Natural killer cell treated with Interleukin-12 subunit alpha and Interleukin-12 subunit beta and Interleukin-15 and Interleukin-18, amount 100 ng/mL, for 72 hours (primary cell): ENCODE results near the gene ACADSB. TPM values are rescaled to one million over a fixed set of nuclear protein-coding genes. Genes with fewer than 3 reads are reported as not detected.
A peak's percentile ranks its signal among the peaks of the same experiment; 100 is the strongest.

Experiments
- ATAC-seq, 2 donors: fragments of 150-1000 bp; cut with Tn5 transposase in 1 of 2; sonication (Bioruptor Pico), chemical (Tn5 transposase) in 1 of 2; 2 replicates each; pipeline ENCODE4 v1.10.0; 2021
- DNase-seq: peaks from one replicate; pipeline ENCODE4 v3.0.0; 2022; ENCODE audit warnings: low spot score
- H3K27ac Mint-ChIP-seq, 2 donors: 1 replicate in 1 of 2; 2 replicates in 1 of 2; pipeline ENCODE4 v1.8.0; 2022; ENCODE audit warnings: mixed read lengths in 2 of 2, mild to moderate bottlenecking in 1 of 2, moderate library complexity in 1 of 2
- H3K27me3 Mint-ChIP-seq, 2 donors: 1 replicate in 1 of 2; 2 replicates in 1 of 2; pipeline ENCODE4 v1.8.0; 2022; ENCODE audit warnings: mixed read lengths in 2 of 2
- H3K36me3 Mint-ChIP-seq: one replicate; pipeline ENCODE4 v1.8.0; 2022; ENCODE audit warnings: mixed read lengths
- H3K4me1 Mint-ChIP-seq, 2 donors: 1 replicate in 1 of 2; 2 replicates in 1 of 2; pipeline ENCODE4 v1.8.0; 2022; ENCODE audit warnings: low read depth in 2 of 2, mixed read lengths in 2 of 2, mild to moderate bottlenecking in 1 of 2
- H3K4me3 Mint-ChIP-seq: one replicate; pipeline ENCODE4 v1.8.0; 2022; ENCODE audit warnings: mixed read lengths
- H3K9me3 Mint-ChIP-seq: 2 replicates; pipeline ENCODE4 v1.8.0; 2022; ENCODE audit warnings: mixed read lengths
- total RNA-seq, 2 donors: library from RNA; stranded (reverse); gene quantifications; one replicate each; pipeline ENCODE4 v1.2.3, GENCODE V29; 2022

Gene ACADSB
- total RNA-seq, 2 donors from 2014 or later, result 15.0 to 24.0 TPM

DNA sequence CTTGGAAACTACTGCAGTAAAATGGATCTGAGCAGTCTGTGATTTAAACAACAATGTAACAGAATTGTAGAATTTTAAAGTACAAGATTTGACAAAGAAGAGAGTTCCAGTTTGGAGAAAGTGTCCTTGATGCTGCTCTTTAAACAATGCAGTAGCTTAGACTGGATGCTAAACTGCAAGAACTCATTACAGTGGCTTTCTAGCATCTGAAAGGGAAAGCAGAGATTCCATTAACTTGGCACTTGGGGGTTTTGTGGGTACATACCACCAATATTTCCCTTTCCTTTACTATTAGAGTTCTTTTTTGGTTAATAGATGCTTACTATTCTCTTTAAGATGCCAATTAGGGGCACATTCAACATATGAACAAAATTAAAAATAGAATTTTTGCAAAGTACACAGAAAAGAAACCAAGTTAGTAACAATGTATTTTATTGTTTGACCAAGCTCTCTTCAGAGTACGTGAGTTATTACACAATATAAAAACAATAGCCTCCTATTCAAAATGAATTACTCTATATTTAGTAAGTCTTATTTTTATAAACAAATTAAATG is 16.7 kb upstream of the ACADSB start:
- DNase-seq, result no peak
- Mint-ChIP-seq H3K9me3 (no peaks in the 10 kb centered on the region), H3K27ac (no peak overlapping the region), H3K4me3 (no peak overlapping the region), H3K36me3 (peaks cover 12% of the 10 kb centered on the region), H3K27me3 (no peaks in the 10 kb centered on the region), H3K4me1 (peaks cover 0 to 2% of the 10 kb centered on the region in 2 donors)
- ATAC-seq, result no peak

DNA sequence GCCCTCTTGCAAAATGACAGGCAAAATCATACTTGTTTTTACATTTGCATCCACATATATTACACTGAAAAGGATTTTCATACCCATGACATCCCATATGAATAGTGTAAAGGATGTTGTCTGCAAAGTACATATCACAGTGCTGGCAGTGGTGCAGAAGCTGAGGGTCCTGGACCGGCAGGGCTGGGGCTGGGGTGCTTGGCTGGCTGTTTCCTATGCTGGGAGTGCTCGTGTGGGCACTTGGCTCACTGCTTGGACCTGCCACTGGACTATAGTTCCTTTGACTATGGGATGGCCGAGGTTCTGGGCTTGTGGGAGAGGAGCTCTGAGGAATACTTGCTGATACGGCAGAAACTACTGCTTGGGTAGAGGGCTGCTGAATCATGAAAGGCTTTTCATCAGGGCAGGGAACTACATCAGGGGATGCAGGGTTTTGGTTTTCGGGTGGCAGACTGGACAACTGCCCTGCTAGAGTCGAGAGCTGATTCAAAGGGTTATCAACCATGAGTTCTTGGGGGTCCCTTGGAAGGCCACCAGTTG is 14.9 kb upstream of the ACADSB start:
- DNase-seq, result no peak
- Mint-ChIP-seq H3K36me3 (peaks cover 10% of the 10 kb centered on the region), H3K9me3 (no peaks in the 10 kb centered on the region), H3K4me1 (peaks cover 0 to 2% of the 10 kb centered on the region in 2 donors), H3K4me3 (no peak overlapping the region), H3K27ac (no peak overlapping the region), H3K27me3 (no peaks in the 10 kb centered on the region)
- no peak for ATAC-seq

DNA sequence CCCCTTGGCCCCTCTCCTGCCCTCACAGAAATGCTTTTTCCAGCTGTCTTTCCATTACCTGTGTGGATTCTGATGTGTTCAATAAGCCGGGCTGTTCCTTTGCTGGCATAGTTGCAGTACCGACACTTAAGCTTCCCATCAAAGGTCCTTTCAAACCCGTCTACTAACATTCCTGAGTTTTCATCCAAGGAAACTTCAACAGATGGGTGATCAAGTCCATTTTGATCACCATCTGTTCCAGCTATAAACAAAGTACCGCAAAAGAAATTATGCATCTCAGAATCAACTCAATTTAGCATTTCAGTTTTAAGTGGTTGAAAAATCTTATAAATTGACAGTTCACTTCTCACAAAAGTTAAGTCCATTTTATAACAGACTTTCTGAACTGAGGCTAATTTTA is 12.9 kb upstream of the ACADSB start:
- no peak overlapping the region for H3K27ac Mint-ChIP-seq
- no peak for ATAC-seq

DNA sequence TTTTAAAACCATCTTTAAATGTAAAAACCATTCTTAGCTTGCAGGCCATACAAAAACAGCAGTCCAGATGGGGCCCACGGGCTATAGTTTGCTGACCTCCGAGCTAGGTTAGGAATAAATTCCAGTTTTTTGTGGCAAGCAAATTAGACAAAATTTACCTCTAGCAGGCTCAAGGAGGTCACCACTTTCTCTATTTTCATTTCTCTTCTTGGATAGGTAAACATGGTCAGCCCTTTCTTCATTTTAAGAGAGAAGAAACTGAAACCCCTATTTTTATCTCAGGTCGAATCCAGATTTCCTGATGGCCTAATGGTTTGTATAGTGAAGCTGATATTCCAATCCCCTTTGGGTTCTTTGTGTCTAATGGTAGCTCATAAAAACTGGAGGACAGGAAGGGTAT is 10.9 kb upstream of the ACADSB start:
- peaks cover 15 to 32% of the 10 kb centered on the region in 2 donors for H3K4me1 Mint-ChIP-seq
- no peaks in the 10 kb centered on the region for H3K27me3 Mint-ChIP-seq
- H3K36me3 Mint-ChIP-seq, result peaks cover 10% of the 10 kb centered on the region
- DNase-seq (no peak), ATAC-seq (no peak)
- no peak overlapping the region for H3K4me3 Mint-ChIP-seq
- H3K9me3 Mint-ChIP-seq, result no peaks in the 10 kb centered on the region
- no peak overlapping the region for H3K27ac Mint-ChIP-seq

More for the DNA sequence above, 12.9 kb upstream of the ACADSB start:
- H3K36me3 Mint-ChIP-seq, result peaks cover 10% of the 10 kb centered on the region
- DNase-seq, result no peak
- no peaks in the 10 kb centered on the region for H3K9me3 Mint-ChIP-seq
- H3K27me3 Mint-ChIP-seq, result no peaks in the 10 kb centered on the region
- H3K4me1 Mint-ChIP-seq, result peaks cover 11 to 20% of the 10 kb centered on the region in 2 donors
- no peak overlapping the region for H3K4me3 Mint-ChIP-seq

DNA sequence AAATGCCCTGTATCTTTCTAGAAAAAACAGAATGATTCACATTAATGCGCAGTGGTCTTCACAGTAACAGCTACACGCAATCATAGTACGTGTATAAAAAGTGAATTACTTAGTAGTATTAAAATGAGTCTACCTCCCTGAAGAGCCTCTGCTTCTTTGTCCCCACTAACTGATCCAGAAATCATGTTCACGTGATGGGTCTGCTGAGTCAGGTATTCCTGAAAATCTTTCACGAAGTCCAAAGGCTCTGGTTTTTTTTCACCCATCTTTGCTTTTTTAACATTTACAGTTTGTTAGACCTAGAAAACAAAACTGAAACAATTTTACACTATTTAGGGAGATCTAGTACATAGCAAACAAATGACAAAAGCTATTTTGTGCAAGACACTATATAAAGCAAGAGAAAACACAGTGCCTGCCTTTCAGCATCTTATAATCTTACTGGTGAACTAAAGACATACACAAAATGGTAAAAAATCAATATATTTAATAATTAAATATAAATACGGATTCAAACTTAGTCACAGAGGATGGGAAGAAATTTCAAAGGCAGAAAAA is 10.4 kb upstream of the ACADSB start:
- no peak overlapping the region for H3K4me3 Mint-ChIP-seq
- H3K27me3 Mint-ChIP-seq, result no peaks in the 10 kb centered on the region
- H3K27ac Mint-ChIP-seq, result no peak overlapping the region
- ATAC-seq (no peak), DNase-seq (no peak)
- peaks cover 10% of the 10 kb centered on the region for H3K36me3 Mint-ChIP-seq
- no peaks in the 10 kb centered on the region for H3K9me3 Mint-ChIP-seq
- H3K4me1 Mint-ChIP-seq, result peaks cover 15 to 32% of the 10 kb centered on the region in 2 donors

DNA sequence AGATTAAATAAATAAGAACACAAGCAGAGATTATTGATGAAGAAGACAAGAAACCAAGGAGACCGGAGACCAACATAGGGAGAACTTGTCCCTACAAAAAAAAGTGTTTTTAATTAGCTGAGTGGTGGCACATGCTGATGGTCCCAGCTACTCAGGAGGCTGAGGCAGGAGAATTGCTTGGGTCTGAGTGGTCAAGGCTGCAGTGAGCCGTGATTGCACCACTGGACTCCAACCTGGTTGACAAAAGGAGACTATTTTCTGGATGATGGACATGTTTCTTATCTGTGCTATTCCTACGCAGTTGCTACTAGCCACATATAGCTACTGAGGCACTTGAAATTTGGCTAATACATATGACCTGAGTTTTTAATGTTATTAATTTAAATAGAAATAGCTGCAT is 9.9 kb upstream of the ACADSB start:
- Mint-ChIP-seq H3K27me3 (no peaks in the 10 kb centered on the region), H3K27ac (no peak overlapping the region), H3K36me3 (peaks cover 10% of the 10 kb centered on the region), H3K9me3 (no peaks in the 10 kb centered on the region), H3K4me3 (no peak overlapping the region), H3K4me1 (peaks cover 15 to 32% of the 10 kb centered on the region in 2 donors)
- DNase-seq, result no peak
- ATAC-seq, result no peak

DNA sequence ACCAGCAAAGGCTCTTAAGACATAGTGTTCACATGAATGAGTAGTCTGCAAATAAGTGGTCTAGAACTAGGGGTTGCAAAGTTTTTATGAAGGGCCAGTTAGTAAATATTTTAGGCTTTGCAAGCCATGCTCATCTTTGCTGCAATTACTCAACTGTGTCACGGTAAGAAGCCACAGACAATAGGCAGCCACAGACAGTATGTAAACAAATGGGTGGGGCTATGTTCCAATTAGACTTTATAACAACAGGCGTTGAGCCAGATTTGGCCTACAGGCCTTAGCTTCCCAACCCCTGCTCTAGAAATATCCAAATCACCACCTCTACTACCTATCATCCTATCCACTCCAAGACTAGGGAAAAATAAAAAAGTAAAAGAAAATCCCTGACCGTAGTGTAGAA is 9.5 kb upstream of the ACADSB start:
- H3K4me1 Mint-ChIP-seq, result peaks cover 15 to 32% of the 10 kb centered on the region in 2 donors
- H3K4me3 Mint-ChIP-seq, result no peak overlapping the region
- DNase-seq (no peak), ATAC-seq (no peak)
- H3K27ac Mint-ChIP-seq, result no peak overlapping the region
- H3K27me3 Mint-ChIP-seq, result no peaks in the 10 kb centered on the region
- peaks cover 10% of the 10 kb centered on the region for H3K36me3 Mint-ChIP-seq
- no peaks in the 10 kb centered on the region for H3K9me3 Mint-ChIP-seq

DNA sequence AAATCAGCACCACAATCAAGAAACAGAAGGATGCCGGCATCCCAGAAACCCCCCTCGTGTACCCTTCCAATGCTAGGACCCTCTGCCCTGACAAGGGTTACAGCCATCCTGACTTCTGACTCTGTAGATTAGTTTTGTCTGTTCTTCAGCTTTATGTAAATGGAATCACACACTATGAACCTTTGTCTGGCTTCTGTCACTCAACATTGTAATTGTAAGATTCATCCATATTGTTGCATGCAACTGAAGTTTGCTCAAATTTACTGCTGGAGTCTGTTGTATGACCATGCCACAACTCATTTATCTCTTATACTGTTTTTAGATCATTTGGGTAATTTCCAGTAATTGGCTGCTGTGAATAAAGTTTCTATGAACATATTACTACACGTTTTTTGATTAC is 8.7 kb upstream of the ACADSB start:
- H3K36me3 Mint-ChIP-seq, result peaks cover 8% of the 10 kb centered on the region
- peaks cover 15 to 32% of the 10 kb centered on the region in 2 donors for H3K4me1 Mint-ChIP-seq
- H3K4me3 Mint-ChIP-seq, result no peak overlapping the region
- no peak for ATAC-seq
- H3K27ac Mint-ChIP-seq, result no peak overlapping the region
- DNase-seq, result no peak
- no peaks in the 10 kb centered on the region for H3K27me3 Mint-ChIP-seq
- H3K9me3 Mint-ChIP-seq, result no peaks in the 10 kb centered on the region

DNA sequence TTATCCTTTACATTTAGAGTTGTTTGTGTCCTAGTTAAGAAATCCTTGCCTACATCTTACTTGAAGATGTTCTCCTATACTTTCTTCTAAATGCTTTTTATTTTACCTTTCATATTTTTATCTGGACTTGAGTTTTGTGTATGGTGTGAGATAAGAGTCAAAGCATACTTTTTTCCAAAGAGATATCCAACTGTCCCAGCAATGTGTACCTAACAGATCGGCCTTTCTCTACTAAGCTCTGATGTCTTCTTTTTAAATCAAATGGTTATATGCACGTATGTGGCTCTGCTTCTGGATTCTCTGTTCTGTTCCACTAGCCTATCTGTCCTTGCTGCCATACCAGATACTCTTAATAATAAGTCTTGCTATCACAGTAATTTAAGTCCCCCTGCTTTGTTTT is 7.4 kb upstream of the ACADSB start:
- Mint-ChIP-seq H3K4me3 (no peak overlapping the region), H3K27ac (no peak overlapping the region), H3K36me3 (no peaks in the 10 kb centered on the region), H3K4me1 (peaks cover 16 to 36% of the 10 kb centered on the region in 2 donors), H3K9me3 (no peaks in the 10 kb centered on the region), H3K27me3 (no peaks in the 10 kb centered on the region)
- no peak for DNase-seq
- ATAC-seq, result no peak

DNA sequence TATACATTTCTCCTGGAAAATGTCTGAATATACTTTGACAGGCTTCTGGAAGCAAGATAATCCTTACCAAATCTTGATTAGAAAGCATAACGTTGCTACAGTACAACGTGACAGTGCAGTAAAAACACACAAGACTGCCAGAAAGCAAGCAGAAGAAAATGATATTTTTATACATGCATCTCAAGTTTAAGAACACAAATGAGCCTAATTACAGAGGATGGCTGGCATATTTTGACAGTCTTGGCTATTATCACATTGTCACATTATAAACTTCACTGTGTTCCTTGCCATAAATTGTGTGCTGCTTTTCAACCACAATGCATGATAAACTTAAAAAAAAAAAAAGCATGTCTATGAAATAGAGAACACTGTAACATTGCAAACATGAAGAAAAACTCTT is 4.5 kb upstream of the ACADSB start:
- no peaks in the 10 kb centered on the region for H3K27me3 Mint-ChIP-seq
- H3K9me3 Mint-ChIP-seq, result no peaks in the 10 kb centered on the region
- peaks cover 23 to 47% of the 10 kb centered on the region in 2 donors for H3K4me1 Mint-ChIP-seq
- no peak overlapping the region for H3K27ac Mint-ChIP-seq
- H3K36me3 Mint-ChIP-seq, result no peaks in the 10 kb centered on the region
- ATAC-seq, result no peak
- no peak for DNase-seq
- H3K4me3 Mint-ChIP-seq, result no peak overlapping the region

DNA sequence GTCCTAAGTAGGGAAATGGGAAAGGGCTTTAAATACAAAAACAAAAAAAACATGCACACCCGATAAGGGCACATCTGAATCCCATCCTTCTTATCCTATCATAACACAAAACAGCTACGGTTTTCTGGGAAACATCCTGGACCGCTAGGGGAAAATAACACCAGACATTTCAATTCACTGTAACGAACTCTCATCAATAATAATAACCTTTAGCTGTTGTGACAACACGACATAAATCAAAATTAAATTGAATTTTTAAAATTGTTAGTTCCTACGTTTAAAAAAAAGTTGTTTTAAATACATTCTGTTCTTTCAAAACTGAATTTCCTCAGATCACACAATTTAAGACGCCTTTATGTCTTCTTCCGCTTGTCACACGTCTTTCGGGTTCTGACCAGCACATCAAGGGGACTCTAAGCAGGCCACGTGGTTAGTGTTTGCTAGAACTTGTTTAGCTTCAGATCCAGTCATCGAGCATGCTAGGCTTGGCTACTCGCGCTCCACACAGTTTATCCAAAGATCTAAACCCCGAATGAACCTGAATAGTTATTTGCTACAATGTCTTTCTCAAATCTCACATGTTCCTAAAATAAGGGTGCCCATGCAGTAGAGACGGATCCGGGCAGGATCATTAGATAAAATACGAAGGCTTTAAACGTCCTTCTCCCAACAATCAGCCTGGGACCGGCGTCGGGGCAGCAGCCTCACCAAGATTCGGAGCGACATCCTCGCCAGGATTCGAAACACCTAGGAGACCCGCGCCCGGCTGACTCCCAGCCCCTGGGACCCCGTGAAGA is 1.1 kb upstream of the ACADSB start:
- Mint-ChIP-seq H3K4me1 (peaks cover 22 to 34% of the 10 kb centered on the region in 2 donors), H3K9me3 (no peaks in the 10 kb centered on the region), H3K36me3 (no peaks in the 10 kb centered on the region), H3K4me3 (peak overlapping the region; percentile 99), H3K27me3 (no peaks in the 10 kb centered on the region), H3K27ac (peak overlapping the region; percentile 94 to 96)
- ATAC-seq, result peak in 1 of 2 donors; percentile 53
- peak; percentile 65 for DNase-seq

DNA sequence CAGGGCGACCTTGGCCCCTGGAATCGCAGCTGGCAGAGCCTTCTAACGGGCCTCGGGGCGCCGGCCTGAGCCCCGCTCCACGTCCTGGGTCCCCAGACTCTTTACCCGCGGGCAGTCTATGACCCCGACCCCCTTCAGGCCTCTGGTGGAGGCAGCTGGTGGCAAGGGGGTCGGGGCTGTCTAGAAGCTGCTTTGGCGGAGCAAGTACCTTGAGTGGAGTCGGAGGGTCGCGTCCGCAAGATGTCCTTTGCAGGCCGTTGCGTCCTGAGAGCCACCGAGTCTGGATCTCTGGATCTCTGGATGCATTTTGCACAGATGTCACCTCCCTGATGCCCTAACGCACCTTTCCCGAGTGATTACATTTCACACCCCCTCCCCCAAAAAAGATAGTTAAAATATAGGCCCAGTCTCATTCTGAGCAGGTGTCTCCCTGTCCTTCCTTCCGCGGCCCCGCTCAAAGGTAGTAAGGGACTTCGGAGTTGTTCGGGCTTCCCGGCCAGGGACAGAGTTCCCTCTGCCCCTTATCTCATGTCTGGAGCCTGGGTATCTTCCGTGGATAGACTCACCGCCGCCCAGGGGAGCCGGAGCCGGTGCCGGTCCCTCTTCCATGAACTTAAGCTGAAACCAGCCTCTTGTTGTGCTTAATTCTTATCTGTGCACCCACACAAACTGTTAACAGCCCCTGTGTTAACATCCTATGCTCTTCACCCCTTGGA is 457 bp downstream of the ACADSB start:
- DNase-seq (no peak), ATAC-seq (no peak)
- no peaks in the 10 kb centered on the region for H3K36me3 Mint-ChIP-seq
- no peaks in the 10 kb centered on the region for H3K27me3 Mint-ChIP-seq
- peak overlapping the region; percentile 94 to 96 for H3K27ac Mint-ChIP-seq
- H3K4me3 Mint-ChIP-seq, result peak overlapping the region; percentile 99
- H3K4me1 Mint-ChIP-seq, result peaks cover 22 to 34% of the 10 kb centered on the region in 2 donors
- H3K9me3 Mint-ChIP-seq, result no peaks in the 10 kb centered on the region

DNA sequence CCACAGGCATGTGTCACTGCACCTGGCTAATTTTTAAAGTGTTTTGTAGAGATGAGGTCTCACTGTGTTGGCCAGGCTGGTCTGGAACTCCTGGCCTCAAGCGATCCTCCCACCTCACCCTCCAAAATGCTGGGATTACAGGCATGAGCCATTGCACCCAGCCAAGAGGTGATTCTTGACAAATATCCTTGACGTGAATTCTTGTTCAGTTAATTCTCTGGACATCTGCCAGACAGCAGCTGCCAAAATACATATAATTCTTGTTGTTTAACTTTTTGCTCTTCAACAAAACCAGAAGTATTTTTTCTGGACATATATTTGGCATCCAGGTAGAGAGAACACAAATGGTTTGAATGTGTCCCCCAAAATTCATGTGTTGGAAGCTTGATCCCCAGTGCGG is 3.2 kb downstream of the ACADSB start:
- Mint-ChIP-seq H3K4me3 (no peak overlapping the region), H3K9me3 (no peaks in the 10 kb centered on the region), H3K4me1 (peaks cover 21 to 24% of the 10 kb centered on the region in 2 donors), H3K36me3 (no peaks in the 10 kb centered on the region), H3K27ac (no peak overlapping the region), H3K27me3 (no peaks in the 10 kb centered on the region)
- ATAC-seq (no peak), DNase-seq (no peak)
